ENCODE measurements around the gene VEPH1.
"Not testable (repeated sequence)": the region's sequence is repeated elsewhere in the genome, so short reads cannot be mapped to it uniquely, and the experiment has no call there.

Gene VEPH1

GRCh38 chr3:157381606-157382005 lies 121.6 kb downstream of the VEPH1 start:
- DNase-seq, result no peak

GRCh38 chr3:157379525-157380140 lies 123.6 kb downstream of the VEPH1 start:
- DNase-seq, result no peak

- no peak for DNase-seq
Measured at GRCh38 chr3:157376603-157377300, 126.5 kb downstream of the VEPH1 start.

GRCh38 chr3:157375342-157375986 lies 127.8 kb downstream of the VEPH1 start:
- no peak for DNase-seq

DNA sequence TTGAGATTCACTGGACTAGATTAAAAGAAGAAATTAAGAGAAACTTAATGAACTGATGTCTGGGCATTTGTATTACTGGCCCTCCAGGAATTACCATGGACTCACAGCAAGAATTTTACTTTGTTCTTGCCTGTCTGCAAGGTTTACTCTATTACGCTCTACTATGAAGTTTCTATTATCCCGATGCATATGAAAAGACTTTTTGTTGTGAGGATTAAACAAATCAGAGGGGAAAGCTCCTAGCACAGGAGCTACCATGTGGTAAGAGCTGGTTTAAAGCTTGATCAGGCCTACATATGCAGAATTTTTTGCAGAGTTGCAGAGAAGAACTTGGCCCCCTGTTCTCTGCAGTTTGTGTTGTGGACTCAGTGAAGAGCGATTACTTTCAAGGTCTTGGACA lies 128.3 kb downstream of the VEPH1 start:
- no peak for DNase-seq

GRCh38 chr3:157373783-157374182 lies 129.4 kb downstream of the VEPH1 start:
- no peak for DNase-seq

GRCh38 chr3:157370867-157371266 lies 132.3 kb downstream of the VEPH1 start:
- DNase-seq, result no peak

DNA sequence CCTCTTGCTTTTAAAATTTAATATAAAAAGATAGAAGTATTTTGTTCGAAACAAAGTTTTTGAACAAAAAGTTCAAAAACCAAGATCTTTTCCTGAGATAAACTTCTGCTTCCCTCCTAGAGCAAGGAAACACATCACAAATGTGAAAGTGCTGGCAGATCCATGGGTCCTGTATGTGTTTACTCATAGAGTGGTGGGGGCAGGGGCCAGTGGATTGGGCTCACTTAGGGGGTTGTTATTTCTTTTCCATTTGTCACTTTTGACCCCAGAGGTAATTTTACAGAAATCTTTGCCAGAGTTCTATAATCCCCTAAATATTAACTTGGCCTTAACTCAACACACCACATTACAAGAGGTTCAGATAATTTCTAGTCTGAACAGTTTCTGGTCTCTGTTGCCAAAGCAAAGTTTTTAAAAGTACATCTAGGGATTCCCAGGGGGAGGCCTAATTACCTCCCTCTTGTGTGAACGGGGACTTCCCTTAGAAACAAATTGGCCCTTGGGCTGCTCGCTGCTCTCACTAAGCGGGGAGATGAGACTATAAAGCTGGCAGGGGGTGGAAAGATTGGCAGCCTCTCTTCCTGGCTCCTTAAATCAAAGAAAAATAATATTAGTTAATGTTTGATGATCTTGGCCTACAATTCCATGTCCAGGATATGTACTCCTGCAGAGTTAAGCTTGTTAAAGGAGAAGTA lies 133.3 kb downstream of the VEPH1 start:
- DNase-seq, result no peak

DNA sequence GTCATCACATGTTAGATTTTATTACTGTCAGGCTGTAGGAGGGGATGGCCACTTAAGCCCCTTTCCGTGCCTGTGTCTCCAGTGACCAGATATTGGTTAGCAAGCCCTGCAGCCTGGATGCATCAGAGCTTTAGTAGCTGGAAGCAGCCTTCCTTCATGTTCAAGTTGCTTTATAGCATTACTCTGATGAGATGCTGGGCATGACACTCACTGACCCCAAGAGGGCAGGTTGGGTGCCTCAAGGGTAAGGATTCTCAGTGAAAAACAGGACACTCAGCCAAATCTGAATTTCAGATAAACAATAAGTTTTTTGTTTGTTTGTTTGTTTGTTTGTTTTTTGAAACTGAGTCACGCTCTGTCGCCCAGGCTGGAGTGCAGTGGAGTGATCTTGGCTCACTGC lies 135.0 kb downstream of the VEPH1 start:
- DNase-seq, result no peak

DNA sequence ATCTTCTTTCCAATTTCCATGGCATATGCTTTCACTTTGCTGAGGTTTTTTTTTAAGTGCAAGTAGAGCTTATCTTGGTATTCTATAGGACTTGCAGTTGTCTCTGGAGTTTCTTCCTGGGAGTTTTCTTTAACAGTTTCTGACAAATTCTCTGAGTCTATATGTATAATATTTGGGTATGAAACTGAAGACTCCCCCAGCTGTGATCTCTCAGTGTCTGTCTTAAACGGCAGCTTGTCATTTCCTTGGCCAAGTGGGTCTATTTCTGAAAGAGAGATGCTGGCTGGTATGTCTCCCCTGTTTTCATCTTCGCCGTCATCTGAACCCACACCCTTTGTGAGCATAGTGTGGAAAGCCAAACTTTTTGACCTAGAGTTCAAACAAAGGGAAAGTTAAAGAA lies 139.8 kb downstream of the VEPH1 start:
- DNase-seq, result no peak

DNA sequence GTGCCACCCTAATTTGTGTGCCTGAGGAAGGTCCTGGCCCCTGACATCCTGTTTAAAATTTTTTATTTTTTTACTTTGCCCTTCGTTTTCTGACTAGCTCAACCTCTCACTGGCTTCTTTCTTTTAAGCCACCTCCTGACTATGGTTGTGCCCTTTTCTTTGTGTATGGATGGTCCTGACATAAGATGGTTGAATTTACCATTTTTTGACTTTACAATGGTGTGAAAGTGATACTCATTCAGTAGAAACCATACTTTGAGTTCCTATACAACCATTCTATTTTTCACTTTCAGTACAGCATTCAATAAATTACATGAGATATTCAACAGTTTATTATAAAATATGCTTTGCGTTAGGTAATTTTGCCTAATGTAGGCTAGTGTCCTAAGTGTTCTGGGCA lies 140.9 kb downstream of the VEPH1 start:
- DNase-seq, result no peak

GRCh38 chr3:157360044-157360443 lies 143.2 kb downstream of the VEPH1 start:
- no peak for DNase-seq

DNA sequence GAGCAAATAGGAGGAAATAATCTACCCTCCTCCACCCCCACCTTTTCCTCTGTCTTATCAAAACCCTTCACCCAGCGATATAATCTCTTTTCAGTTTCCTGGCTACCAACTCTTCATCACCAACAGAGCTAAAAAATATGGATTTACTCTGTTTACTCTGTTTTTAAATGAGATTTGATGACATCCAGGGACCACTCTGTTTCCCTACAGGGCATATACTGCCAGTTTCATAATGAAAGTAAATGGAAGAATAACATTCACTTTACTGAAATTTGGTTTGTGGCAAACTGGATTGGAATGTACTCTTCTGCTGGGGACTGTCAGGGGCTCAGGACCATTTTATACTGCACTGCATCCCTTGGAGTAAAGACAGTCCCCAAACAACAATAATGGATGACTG lies 146.7 kb downstream of the VEPH1 start:
- DNase-seq, result no peak

DNA sequence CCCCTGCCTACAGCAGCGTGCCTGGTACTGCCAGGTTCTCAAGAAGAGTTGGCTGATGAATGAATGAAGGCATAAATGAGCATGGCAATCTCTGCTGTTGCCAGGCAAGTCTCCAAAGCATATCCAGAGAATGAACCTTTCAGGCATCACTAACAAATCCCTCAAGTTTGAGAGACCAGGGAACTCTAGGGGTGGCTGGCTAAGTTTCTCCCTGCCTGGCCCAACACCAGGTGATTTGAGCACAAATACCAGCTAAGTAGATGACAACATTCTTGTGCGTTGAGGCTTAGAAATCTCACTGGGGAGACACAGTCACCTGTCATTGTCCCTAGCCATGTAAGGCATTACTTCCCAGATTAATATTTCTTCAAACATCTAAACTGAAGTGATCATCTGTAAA lies 147.9 kb downstream of the VEPH1 start:
- no peak for DNase-seq

DNA sequence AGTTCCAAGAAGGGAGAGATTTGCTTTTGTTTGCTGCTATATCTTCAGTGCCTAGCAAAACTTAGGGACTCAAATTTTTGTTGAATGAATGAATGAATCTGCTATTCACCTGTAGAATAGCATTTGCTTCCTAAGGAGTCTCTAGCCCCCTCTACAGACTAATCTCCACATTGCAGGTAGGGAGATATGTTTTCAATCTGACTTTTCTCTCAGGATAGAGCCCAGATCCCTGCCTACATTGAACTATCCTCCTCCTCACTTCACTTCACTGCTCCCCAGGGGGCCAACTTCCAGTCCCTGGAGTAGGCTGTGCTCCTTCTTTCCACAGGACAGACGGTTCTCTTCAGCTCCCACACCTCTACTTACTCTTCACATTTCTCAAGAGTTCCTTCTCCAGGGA lies 148.5 kb downstream of the VEPH1 start:
- no peak for DNase-seq

DNA sequence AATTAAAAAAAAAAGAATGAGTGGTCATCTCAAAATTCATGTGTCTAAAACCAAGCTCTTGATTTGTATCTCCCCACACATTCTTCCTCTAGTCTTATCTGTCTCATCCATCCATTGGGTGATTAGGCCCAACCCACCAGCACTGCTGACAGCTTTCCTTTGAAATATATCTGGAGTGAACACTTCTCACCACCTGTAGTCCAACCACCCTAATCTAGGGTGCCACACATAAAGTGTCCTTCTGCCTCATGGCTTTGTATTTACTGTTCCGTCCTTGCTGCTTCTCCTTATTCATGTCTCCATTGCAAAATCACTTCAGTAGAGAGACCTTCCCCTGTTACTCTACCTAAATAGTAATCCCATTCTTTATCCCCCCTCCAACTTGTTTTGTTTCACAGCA lies 149.0 kb downstream of the VEPH1 start:
- DNase-seq, result no peak

GRCh38 chr3:157353652-157354051 lies 149.6 kb downstream of the VEPH1 start:
- DNase-seq, result no peak

DNA sequence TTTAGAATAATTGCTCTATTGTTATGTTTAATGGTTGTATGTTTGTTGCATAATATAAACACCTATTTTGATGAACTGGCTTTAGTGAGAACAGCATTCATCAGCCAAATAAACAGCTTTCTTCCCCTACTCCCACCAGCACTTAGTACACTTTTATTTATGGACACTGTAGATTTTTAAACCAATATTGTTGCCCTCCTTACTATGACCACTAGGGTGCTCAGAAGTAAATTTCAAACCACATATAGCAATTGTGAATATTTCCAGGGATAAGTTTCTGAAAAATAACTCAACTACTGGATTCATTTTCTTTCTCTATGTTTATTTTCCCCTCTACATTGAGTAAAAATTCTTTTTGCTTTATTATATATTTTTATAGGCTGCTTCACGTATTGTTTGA lies 151.2 kb downstream of the VEPH1 start:
- DNase-seq, result no peak

DNA sequence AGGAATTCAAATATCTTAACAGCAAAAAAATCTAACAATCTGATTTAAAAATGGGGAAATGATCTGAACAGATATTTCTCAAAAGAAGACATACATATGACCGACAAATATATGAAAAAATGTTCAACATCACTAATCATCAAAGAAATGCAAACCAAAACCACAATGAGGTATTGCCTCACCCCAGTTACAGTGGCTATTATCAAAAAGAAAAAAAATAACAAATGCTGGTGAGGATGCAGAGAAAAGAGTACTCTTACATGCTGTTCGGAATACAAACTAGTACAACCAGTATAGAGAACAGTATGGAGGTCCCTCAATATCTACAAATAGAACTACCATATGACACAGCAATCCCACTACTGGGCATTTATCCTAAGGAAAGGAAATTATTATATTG lies 152.6 kb downstream of the VEPH1 start:
- not testable (repeated sequence) for DNase-seq

GRCh38 chr3:157348304-157349075 lies 154.7 kb downstream of the VEPH1 start:
- not testable (repeated sequence) for DNase-seq

GRCh38 chr3:157347577-157348303 lies 155.5 kb downstream of the VEPH1 start:
- no peak for DNase-seq

Measured in stimulated activated CD8-positive, alpha-beta memory T cell treated with anti-CD3 and anti-CD28 coated beads, Interleukin-4, amount 100 ng/mL, for 48 hours (primary cell).